ENCODE measurements around the gene GNA12. TPM values are rescaled to one million over a fixed set of nuclear protein-coding genes. Genes with fewer than 3 reads are reported as not detected.

The GNA12 gene
- total RNA-seq, 4 donors from 2014 or later: 4.6 to 14.0 (median 8.9) TPM

DNA sequence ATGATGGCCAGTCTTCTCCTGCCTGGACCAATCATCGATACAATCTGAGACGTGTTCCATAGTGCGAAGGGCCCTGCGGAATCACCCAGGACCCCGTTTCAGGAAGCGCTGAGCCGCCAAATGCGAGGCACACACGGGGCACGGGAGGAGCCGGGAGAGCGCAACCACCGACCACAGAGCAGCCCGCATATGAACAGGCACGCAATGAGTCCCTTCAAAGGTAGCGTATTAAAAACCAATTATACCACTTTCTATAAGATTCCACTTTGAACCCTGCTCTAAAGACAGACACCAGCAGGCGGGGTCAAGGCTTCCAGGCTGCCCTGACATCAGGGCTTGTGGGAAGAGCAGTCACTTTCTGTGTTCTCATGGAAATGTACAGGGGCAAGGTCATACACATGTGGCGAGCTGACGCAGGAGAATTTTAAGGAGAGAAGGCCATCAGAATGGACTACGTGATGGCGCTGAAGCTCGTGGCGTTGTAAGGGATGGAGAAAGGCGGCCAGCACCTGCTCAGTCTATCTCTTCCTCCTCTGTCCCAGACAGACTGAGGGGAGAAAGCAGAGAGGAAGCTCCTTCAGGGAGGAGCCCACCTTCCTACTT is 109.9 kb downstream of the GNA12 start:
- peak in 1 of 2 donors; percentile 48 for DNase-seq (ENCODE audit: low spot score in 2 of 2)
- TF ChIP-seq POLR2A (IDR thresholded peaks at IDR 0.05): no peak
- TF ChIP-seq, protein P1, sequence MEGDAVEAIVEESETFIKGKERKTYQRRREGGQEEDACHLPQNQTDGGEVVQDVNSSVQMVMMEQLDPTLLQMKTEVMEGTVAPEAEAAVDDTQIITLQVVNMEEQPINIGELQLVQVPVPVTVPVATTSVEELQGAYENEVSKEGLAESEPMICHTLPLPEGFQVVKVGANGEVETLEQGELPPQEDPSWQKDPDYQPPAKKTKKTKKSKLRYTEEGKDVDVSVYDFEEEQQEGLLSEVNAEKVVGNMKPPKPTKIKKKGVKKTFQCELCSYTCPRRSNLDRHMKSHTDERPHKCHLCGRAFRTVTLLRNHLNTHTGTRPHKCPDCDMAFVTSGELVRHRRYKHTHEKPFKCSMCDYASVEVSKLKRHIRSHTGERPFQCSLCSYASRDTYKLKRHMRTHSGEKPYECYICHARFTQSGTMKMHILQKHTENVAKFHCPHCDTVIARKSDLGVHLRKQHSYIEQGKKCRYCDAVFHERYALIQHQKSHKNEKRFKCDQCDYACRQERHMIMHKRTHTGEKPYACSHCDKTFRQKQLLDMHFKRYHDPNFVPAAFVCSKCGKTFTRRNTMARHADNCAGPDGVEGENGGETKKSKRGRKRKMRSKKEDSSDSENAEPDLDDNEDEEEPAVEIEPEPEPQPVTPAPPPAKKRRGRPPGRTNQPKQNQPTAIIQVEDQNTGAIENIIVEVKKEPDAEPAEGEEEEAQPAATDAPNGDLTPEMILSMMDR (IDR thresholded peaks at IDR 0.05): no peak
- no peak overlapping the region for H3K4me3 ChIP-seq (ENCODE audit: low read depth, poor library complexity, severe bottlenecking)
- WGBS, 2 donors: 90 to 94% methylated on average over 24 of the region's 24 CpGs
- intact Hi-C loops (cut with DNase I; ENCODE audit: low total_unique reads): no loop called here

DNA sequence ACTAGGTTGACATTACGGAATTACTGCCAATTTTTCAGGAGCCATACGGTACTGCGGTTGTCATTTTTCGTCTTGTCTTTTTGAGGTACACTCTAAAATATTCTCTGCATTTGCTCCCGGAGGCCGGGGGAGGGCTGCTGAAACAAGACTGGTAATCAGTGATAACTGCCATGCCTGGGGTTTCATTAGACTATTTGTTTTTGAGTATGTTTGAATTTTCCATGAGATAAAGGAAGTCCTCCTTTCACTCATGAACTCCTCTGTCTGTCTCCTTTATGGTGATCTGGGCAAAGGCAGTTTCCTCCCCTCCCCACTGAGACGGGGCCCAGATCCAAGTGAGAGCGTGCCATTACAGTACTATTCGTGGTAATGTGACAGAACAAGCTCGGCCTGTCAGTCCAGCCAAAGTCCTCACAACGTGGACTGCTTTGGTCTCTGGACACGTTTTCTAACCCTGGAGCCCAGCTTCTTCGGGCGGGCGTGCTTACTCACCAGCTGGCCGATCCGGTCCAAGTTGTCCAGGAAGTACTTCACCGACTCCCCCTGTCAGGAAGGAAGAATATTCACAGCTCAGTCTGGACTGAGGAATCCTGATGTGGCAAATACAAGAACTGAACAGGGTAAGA is 111.0 kb downstream of the GNA12 start:
- no peak for TF ChIP-seq POLR2A (IDR thresholded peaks at IDR 0.05)
- TF ChIP-seq, protein P1 (IDR thresholded peaks at IDR 0.05): no peak
- DNase-seq (ENCODE audit: low spot score in 2 of 2): peak; percentile 38 to 91
- 38 to 51% methylated on average over 18 of the region's 18 CpGs for WGBS, 2 donors
- H3K4me3 ChIP-seq (ENCODE audit: low read depth, poor library complexity, severe bottlenecking): no peak overlapping the region
- intact Hi-C loops (cut with DNase I; ENCODE audit: low total_unique reads): no loop called here

DNA sequence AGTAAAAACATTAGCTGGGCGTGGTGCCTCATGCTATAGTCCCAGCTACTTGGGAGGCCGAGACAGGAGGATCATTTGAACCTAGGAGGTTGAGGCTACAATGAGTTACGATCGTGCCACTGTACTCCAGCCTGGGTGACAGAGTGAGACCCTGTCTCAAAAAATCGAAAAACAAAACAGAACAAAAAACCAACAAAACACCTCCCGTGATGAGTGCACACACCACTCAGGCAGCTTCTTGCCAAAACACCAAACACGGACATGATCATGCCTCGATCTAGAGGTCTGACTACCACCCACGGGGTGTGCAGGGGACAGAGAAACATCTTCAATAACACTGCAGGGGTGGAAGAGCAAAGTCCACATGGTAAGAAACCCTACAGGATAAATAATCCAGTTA is 111.7 kb downstream of the GNA12 start:
- no peak for TF ChIP-seq POLR2A (IDR thresholded peaks at IDR 0.05)
- TF ChIP-seq, protein P1 (IDR thresholded peaks at IDR 0.05): no peak
- no peak overlapping the region for H3K4me3 ChIP-seq (ENCODE audit: low read depth, poor library complexity, severe bottlenecking)
- peak in 1 of 2 donors; percentile 48 for DNase-seq (ENCODE audit: low spot score in 2 of 2)
- intact Hi-C loops (cut with DNase I; ENCODE audit: low total_unique reads): no loop called here
- WGBS, 2 donors: 92 to 94% methylated on average over 9 of the region's 9 CpGs

DNA sequence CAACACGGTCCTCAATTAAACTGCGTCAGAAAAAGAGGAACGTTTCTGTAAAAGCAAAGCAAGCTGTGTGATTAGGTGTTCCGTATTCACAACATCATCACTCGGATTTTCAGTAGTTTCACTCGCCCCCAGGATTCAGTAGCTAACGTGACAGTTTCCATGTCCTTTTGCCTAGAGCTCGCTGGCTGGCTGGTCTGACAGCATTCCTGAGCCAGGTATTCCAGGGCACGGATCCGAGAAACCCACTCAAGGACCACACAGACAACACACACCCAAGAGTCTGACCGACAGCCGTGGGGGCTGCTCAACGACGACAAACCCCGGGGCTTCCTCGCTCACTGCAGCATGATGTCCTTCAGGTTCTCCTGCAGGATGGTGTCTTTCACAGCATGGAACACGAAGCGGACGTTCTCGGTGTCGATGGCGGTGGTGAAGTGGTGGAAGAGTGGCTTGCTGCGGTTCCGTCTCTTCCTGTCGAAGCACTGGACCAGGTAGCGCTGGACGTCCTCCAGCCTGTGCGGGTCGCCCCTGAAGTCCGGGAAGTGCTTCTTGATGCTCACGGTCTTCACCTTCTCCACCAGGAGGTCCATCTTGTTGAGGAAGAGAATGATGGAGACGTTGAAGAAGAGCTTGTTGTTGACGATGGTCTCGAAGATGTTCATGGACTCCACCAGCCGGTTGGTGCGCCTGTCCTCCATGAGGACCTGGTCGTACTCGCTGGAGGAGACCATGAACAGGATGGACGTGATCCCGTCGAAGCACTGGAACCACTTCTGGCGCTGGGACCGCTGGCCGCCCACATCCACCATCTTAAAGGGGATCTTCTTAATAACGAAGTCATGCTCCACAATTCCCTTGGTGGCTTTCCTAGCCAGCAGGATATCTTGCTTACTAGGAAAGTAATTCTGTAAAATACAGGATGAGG is 113.0 kb downstream of the GNA12 start:
- DNase-seq (ENCODE audit: low spot score in 2 of 2): peak in 1 of 2 donors; percentile 80
- no peak overlapping the region for H3K4me3 ChIP-seq (ENCODE audit: low read depth, poor library complexity, severe bottlenecking)
- 92 to 95% methylated on average over 45 of the region's 45 CpGs for WGBS, 2 donors
- intact Hi-C loops (cut with DNase I; ENCODE audit: low total_unique reads): no loop called here
- no peak for TF ChIP-seq POLR2A (IDR thresholded peaks at IDR 0.05)
- TF ChIP-seq, protein P1 (IDR thresholded peaks at IDR 0.05): no peak

DNA sequence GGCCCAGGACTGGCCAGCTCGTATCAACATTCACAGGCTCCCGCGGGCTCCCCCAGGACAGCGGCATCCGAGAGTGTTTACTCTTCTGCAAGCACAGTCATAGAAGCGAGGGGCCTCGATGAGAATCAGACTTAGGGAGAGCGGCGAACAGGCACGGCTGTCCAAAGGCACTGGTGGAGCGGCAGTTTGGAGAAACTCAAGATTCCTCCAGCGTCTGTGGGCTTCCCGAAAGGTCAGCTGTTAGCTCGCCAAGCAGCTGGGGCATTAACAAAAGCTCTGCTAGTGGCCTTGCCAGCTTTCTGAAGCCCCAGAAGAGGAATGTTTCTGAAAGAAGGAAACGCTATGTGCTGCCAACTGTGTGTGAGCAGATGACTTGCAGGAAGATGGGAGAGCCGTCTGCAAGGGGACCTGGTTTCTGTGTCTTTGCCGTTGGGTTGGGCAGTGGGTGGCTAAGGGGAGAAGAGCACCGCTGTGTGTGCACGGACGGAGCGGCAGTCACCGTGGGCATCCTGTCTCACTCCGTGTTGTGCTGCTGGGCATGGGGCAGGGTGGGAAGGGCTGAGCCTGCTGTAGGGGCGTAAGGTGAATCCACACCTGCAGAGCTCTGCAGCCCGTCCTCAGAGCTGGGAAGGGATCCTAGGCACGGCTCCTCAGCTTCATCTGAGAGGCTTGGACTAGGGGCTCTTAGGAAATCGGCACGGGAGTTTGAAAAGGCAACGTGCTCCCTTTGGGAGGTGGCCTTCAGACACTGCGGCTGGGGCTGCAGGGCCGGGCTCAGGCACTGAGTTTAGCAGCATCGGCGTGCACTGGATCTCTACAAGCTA is 114.0 kb downstream of the GNA12 start:
- DNase-seq (ENCODE audit: low spot score in 2 of 2): peak in 1 of 2 donors; percentile 68
- intact Hi-C loops (cut with DNase I; ENCODE audit: low total_unique reads): no loop called here
- WGBS, 2 donors: 78 to 81% methylated on average over 32 to 33 of the region's 33 CpGs

More for the DNA sequence above, 114.0 kb downstream of the GNA12 start:
- TF ChIP-seq, protein P1 (IDR thresholded peaks at IDR 0.05): no peak
- TF ChIP-seq POLR2A (IDR thresholded peaks at IDR 0.05): no peak
- H3K4me3 ChIP-seq (ENCODE audit: low read depth, poor library complexity, severe bottlenecking): no peak overlapping the region

Data from lower leg skin (tissue), 4 donors.